Skeletal muscle tissue (tissue), 4 donors: ENCODE results near the gene PSMB2. TPM values are rescaled to one million over a fixed set of nuclear protein-coding genes. Genes with fewer than 3 reads are reported as not detected.

Experiments
- H3K27ac ChIP-seq: one replicate; pipeline ENCODE4 v1.7.0; 2013; ENCODE audit warnings: mild to moderate bottlenecking, low read depth, low read length, inconsistent platforms
- H3K27me3 ChIP-seq, 3 donors: one replicate each; pipeline ENCODE4 v1.7.0; 2013; ENCODE audit warnings: low read length in 3 of 3; ENCODE audit not compliant: control insufficient read depth in 3 of 3, insufficient read depth in 3 of 3
- H3K36me3 ChIP-seq, 3 donors: one replicate each; pipeline ENCODE4 v1.7.0; 2013; ENCODE audit warnings: low read length in 3 of 3; ENCODE audit not compliant: control insufficient read depth in 3 of 3, insufficient read depth in 3 of 3
- H3K4me1 ChIP-seq, 3 donors: one replicate each; pipeline ENCODE4 v1.7.0; 2013; ENCODE audit warnings: low read length in 3 of 3, mild to moderate bottlenecking in 3 of 3; ENCODE audit not compliant: control insufficient read depth in 3 of 3, insufficient read depth in 3 of 3
- H3K4me3 ChIP-seq, 3 donors: one replicate each; pipeline ENCODE4 v1.7.0; 2013; ENCODE audit warnings: low read length in 3 of 3
- H3K9ac ChIP-seq, 3 donors: one replicate each; pipeline ENCODE4 v1.7.0; 2013; ENCODE audit warnings: low read length in 3 of 3, mild to moderate bottlenecking in 3 of 3, moderate library complexity in 2 of 3, low read depth in 1 of 3
- H3K9me3 ChIP-seq, 3 donors: one replicate each; pipeline ENCODE4 v1.7.0; 2013; ENCODE audit warnings: low read length in 3 of 3; ENCODE audit not compliant: control insufficient read depth in 3 of 3
- total RNA-seq: library from RNA; depleted of rRNA; stranded (reverse); fragments of >200 nt; gene quantifications from one replicate; pipeline ENCODE4 v1.2.3, GENCODE V29; 2014
- donor health status: Osteomylitis.

Gene PSMB2
- total RNA-seq, 1 donor from 2014 or later = 11.5 TPM

GRCh38 chr1:35576061-35576765, 65.1 kb downstream of the PSMB2 start:
- peaks cover 10 to 21% (median 19%) of the 10 kb centered on the region in 3 donors for H3K4me1 ChIP-seq
- no peak overlapping the region for H3K4me3 ChIP-seq
- no peaks in the 10 kb centered on the region for H3K36me3 ChIP-seq
- no peaks in the 10 kb centered on the region for H3K9me3 ChIP-seq
- no peak overlapping the region for H3K27ac ChIP-seq
- H3K9ac ChIP-seq = no peak overlapping the region
- H3K27me3 ChIP-seq = peaks cover 64 to 73% (median 68%) of the 10 kb centered on the region in 3 donors

GRCh38 chr1:35575416-35575958, 65.8 kb downstream of the PSMB2 start:
- Histone ChIP-seq H3K36me3 (no peaks in the 10 kb centered on the region), H3K27ac (no peak overlapping the region), H3K4me3 (no peak overlapping the region), H3K9ac (no peak overlapping the region), H3K9me3 (no peaks in the 10 kb centered on the region), H3K27me3 (peaks cover 68 to 78% (median 69%) of the 10 kb centered on the region in 3 donors), H3K4me1 (peaks cover 10 to 21% (median 19%) of the 10 kb centered on the region in 3 donors)

- Histone ChIP-seq H3K9me3 (no peaks in the 10 kb centered on the region), H3K27ac (no peak overlapping the region), H3K4me3 (no peak overlapping the region), H3K36me3 (no peaks in the 10 kb centered on the region), H3K27me3 (peaks cover 73 to 79% (median 76%) of the 10 kb centered on the region in 3 donors), H3K9ac (no peak overlapping the region), H3K4me1 (peaks cover 10 to 21% (median 19%) of the 10 kb centered on the region in 3 donors)
Observed at GRCh38 chr1:35574655-35575415, 66.5 kb downstream of the PSMB2 start.

- H3K27me3 ChIP-seq = peaks cover 73 to 84% (median 80%) of the 10 kb centered on the region in 3 donors
Observed at GRCh38 chr1:35574125-35574654, 67.1 kb downstream of the PSMB2 start.

GRCh38 chr1:35573198-35574124, 67.9 kb downstream of the PSMB2 start, which contains the start of gene TFAP2E:
Gene TFAP2E (plus strand): TSS chr1:35573314. CDS start chr1:35573578, 264 bp downstream.
- peak within 1 kb of the TSS in 2 of 3 donors; percentile 33 to 58 for H3K4me3 ChIP-seq
- no peaks in the 10 kb centered on the region for H3K36me3 ChIP-seq
- peaks cover 10 to 25% (median 23%) of the 10 kb centered on the region in 3 donors for H3K4me1 ChIP-seq
- H3K9ac ChIP-seq = peak within 1 kb of the TSS in 2 of 3 donors; percentile 20 to 54
- H3K27ac ChIP-seq = no peak within 1 kb of the TSS
- H3K27me3 ChIP-seq = peaks cover 76 to 84% (median 78%) of the 10 kb centered on the region in 3 donors
- H3K9me3 ChIP-seq = no peaks in the 10 kb centered on the region

More at GRCh38 chr1:35574125-35574654, 67.1 kb downstream of the PSMB2 start:
- Histone ChIP-seq H3K36me3 (no peaks in the 10 kb centered on the region), H3K9ac (no peak overlapping the region), H3K4me3 (no peak overlapping the region), H3K4me1 (peaks cover 10 to 21% (median 19%) of the 10 kb centered on the region in 3 donors), H3K9me3 (no peaks in the 10 kb centered on the region), H3K27ac (no peak overlapping the region)

- no peaks in the 10 kb centered on the region for H3K36me3 ChIP-seq
- H3K27me3 ChIP-seq = peaks cover 65 to 80% (median 66%) of the 10 kb centered on the region in 3 donors
- H3K4me3 ChIP-seq = no peak overlapping the region
- H3K9me3 ChIP-seq = no peaks in the 10 kb centered on the region
- H3K9ac ChIP-seq = no peak overlapping the region
- no peak overlapping the region for H3K27ac ChIP-seq
- peaks cover 5 to 26% (median 25%) of the 10 kb centered on the region in 3 donors for H3K4me1 ChIP-seq
Observed at GRCh38 chr1:35572296-35572695, 69.0 kb downstream of the PSMB2 start.

- no peak overlapping the region for H3K9ac ChIP-seq
- H3K4me3 ChIP-seq = no peak overlapping the region
- peaks cover 3 to 6% (median 4%) of the 10 kb centered on the region in 3 donors for H3K36me3 ChIP-seq
- peaks cover 3 to 23% (median 21%) of the 10 kb centered on the region in 3 donors for H3K4me1 ChIP-seq
- no peaks in the 10 kb centered on the region for H3K9me3 ChIP-seq
- peaks cover 57 to 71% (median 58%) of the 10 kb centered on the region in 3 donors for H3K27me3 ChIP-seq
- no peak overlapping the region for H3K27ac ChIP-seq
Observed at GRCh38 chr1:35571263-35571662, 70.1 kb downstream of the PSMB2 start.

GRCh38 chr1:35570589-35571137, 70.7 kb downstream of the PSMB2 start:
- Histone ChIP-seq H3K27me3 (peaks cover 51 to 65% (median 52%) of the 10 kb centered on the region in 3 donors), H3K36me3 (peaks cover 3 to 7% (median 5%) of the 10 kb centered on the region in 3 donors), H3K9me3 (no peaks in the 10 kb centered on the region), H3K27ac (no peak overlapping the region), H3K9ac (no peak overlapping the region), H3K4me3 (no peak overlapping the region), H3K4me1 (peaks cover 3 to 23% (median 20%) of the 10 kb centered on the region in 3 donors)
